OCI-LY1 (cell line): ENCODE data around the gene FDXACB1.

Experiments used
- H2AFZ ChIP-seq: fragments of 200-600 bp; sonication (generic), shearing (Covaris generic); 2 replicates; pipeline ENCODE4 v1.6.0; 2014; ENCODE audit warnings: antibody characterized with exemption, mild to moderate bottlenecking, low read length
- H3F3A ChIP-seq: fragments of 200-600 bp; sonication (generic), shearing (Covaris generic); 2 replicates; pipeline ENCODE4 v1.6.0; 2014; ENCODE audit warnings: mild to moderate bottlenecking, antibody characterized with exemption, low read length, moderate library complexity; ENCODE audit not compliant: insufficient read depth
- H3K27ac ChIP-seq: fragments of 200-600 bp; sonication (generic); 2 replicates; pipeline ENCODE4 v1.5.1; 2014; ENCODE audit warnings: low read length, mixed run types, mild to moderate bottlenecking, low read depth; ENCODE audit not compliant: poor library complexity, severe bottlenecking
- H3K27me3 ChIP-seq: fragments of 200-600 bp; sonication (generic); 2 replicates; pipeline ENCODE4 v1.6.0; 2014; ENCODE audit warnings: antibody characterized with exemption, mild to moderate bottlenecking, low read length, moderate library complexity; ENCODE audit not compliant: insufficient read depth
- H3K36me3 ChIP-seq: fragments of 200-600 bp; sonication (generic); 2 replicates; pipeline ENCODE4 v1.6.1; 2014; ENCODE audit warnings: mild to moderate bottlenecking, antibody characterized with exemption, low read length, moderate library complexity, mixed read lengths; ENCODE audit not compliant: insufficient read depth
- H3K4me1 ChIP-seq: fragments of 200-600 bp; sonication (generic); 2 replicates; pipeline ENCODE4 v1.5.1; 2014; ENCODE audit warnings: mild to moderate bottlenecking, low read length, moderate library complexity; ENCODE audit not compliant: insufficient read depth, severe bottlenecking
- H3K4me2 ChIP-seq: fragments of 200-600 bp; sonication (generic), shearing (Covaris generic); 2 replicates; pipeline ENCODE4 v1.6.1; 2014; ENCODE audit warnings: low read length
- H3K4me3 ChIP-seq: fragments of 200-600 bp; sonication (generic); 2 replicates; pipeline ENCODE4 v1.5.1; 2014; ENCODE audit warnings: low read length, low read depth, mild to moderate bottlenecking, mixed read lengths; ENCODE audit not compliant: poor library complexity, severe bottlenecking
- H3K79me2 ChIP-seq: fragments of 200-600 bp; shearing (Covaris generic); 2 replicates; pipeline ENCODE4 v1.6.1; 2016; ENCODE audit warnings: mixed run types, low read length, mixed read lengths; ENCODE audit not compliant: insufficient read depth
- H3K9ac ChIP-seq: fragments of 200-600 bp; sonication (generic), shearing (Covaris generic); 2 replicates; pipeline ENCODE4 v1.6.1; 2014; ENCODE audit warnings: mild to moderate bottlenecking, low read length, mixed read lengths
- H3K9me2 ChIP-seq: fragments of 200-600 bp; sonication (generic), shearing (Covaris generic); 2 replicates; pipeline ENCODE4 v1.6.1; 2014; ENCODE audit warnings: low read depth, mild to moderate bottlenecking, low read length, mixed read lengths
- H3K9me3 ChIP-seq: fragments of 200-600 bp; shearing (Covaris generic); 2 replicates; pipeline ENCODE4 v1.6.1; 2014; ENCODE audit warnings: low read length, mixed read lengths
- H4K20me1 ChIP-seq: fragments of 200-600 bp; sonication (generic), shearing (Covaris generic); 2 replicates; pipeline ENCODE4 v1.6.0; 2016; ENCODE audit warnings: mild to moderate bottlenecking, low read length; ENCODE audit not compliant: insufficient read depth
- EZH2 ChIP-seq: fragments of 200-600 bp; sonication (generic), shearing (Covaris generic); IDR thresholded peaks from 2 replicates; pipeline ENCODE4 v1.8.0; 2017; ENCODE audit warnings: borderline replicate concordance, mixed run types, mild to moderate bottlenecking, antibody characterized with exemption, low read length, moderate library complexity, mixed read lengths
- TF ChIP-seq, protein P1 (sequence below): fragments of 200-600 bp; sonication (generic), shearing (Covaris generic); IDR thresholded peaks from 2 replicates; pipeline ENCODE4 v1.5.1; 2017; ENCODE audit warnings: mild to moderate bottlenecking, antibody characterized with exemption, low read length, moderate library complexity, mixed read lengths

Gene FDXACB1

DNA sequence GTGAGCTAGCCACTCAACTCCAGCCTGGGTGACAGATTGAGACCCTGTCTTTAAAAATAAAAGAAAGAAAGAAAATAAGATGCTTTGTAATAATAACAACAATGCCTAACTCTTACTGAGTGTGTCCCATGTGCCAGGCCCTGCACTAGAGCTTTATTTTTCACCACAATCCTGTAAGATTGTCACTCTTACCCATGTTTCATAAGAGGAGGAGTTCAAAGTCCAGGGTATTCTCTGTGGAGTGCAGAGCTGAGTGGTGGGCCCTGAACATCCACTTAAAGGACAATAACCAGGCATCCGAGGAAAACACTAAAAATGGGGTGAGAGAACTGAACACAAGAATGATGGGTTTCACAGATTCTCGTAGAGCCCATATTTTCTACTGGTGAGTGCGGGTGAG lies 38.8 kb upstream of the FDXACB1 start:
- Histone ChIP-seq H3K79me2 (no peaks in the 10 kb centered on the region), H3K4me3 (no peak overlapping the region), H3F3A (no peaks in the 10 kb centered on the region), H4K20me1 (no peaks in the 10 kb centered on the region), H3K27me3 (peaks cover 7% of the 10 kb centered on the region; the same call in 1 of the 2 replicates), H3K9ac (no peak overlapping the region), H3K9me2 (no peaks in the 10 kb centered on the region), H3K9me3 (no peaks in the 10 kb centered on the region), H3K27ac (no peak overlapping the region), H3K4me1 (peaks cover 2% of the 10 kb centered on the region), H3K36me3 (no peaks in the 10 kb centered on the region), H2AFZ (no peak overlapping the region), H3K4me2 (no peak overlapping the region)
- TF ChIP-seq EZH2 = no peak
- TF ChIP-seq, protein P1, sequence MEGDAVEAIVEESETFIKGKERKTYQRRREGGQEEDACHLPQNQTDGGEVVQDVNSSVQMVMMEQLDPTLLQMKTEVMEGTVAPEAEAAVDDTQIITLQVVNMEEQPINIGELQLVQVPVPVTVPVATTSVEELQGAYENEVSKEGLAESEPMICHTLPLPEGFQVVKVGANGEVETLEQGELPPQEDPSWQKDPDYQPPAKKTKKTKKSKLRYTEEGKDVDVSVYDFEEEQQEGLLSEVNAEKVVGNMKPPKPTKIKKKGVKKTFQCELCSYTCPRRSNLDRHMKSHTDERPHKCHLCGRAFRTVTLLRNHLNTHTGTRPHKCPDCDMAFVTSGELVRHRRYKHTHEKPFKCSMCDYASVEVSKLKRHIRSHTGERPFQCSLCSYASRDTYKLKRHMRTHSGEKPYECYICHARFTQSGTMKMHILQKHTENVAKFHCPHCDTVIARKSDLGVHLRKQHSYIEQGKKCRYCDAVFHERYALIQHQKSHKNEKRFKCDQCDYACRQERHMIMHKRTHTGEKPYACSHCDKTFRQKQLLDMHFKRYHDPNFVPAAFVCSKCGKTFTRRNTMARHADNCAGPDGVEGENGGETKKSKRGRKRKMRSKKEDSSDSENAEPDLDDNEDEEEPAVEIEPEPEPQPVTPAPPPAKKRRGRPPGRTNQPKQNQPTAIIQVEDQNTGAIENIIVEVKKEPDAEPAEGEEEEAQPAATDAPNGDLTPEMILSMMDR = no peak

GRCh38 chr11:111917312-111917711 lies 38.3 kb upstream of the FDXACB1 start:
- Histone ChIP-seq H3K4me3 (no peak overlapping the region), H3K27ac (no peak overlapping the region), H3K9me2 (no peaks in the 10 kb centered on the region), H3K4me2 (no peak overlapping the region), H3F3A (no peaks in the 10 kb centered on the region), H3K4me1 (no peaks in the 10 kb centered on the region), H3K9ac (no peak overlapping the region), H4K20me1 (no peaks in the 10 kb centered on the region), H3K79me2 (no peaks in the 10 kb centered on the region), H3K9me3 (no peaks in the 10 kb centered on the region), H3K36me3 (no peaks in the 10 kb centered on the region), H2AFZ (no peak overlapping the region), H3K27me3 (peaks cover 7% of the 10 kb centered on the region; the same call in 1 of the 2 replicates)
- no peak for TF ChIP-seq EZH2
- TF ChIP-seq, protein P1 = no peak

DNA sequence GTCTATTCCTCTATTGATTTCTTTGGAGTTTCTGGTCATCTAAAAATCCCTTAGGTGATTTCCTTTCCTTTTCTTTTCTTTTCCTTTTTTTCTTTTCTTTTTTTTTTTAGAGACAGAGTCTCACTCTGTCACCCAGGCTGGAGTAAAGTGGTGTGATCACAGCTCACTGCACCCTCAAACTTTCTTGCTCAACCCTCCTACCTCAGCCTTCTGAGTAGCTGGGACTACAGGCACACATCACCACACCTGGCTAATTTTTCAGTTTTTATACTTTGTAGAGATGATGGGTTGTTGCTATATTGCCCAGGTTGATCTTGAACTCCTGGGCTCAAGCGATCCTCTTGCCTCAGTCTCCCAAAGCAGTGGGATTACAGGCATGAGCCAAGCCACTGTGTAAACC lies 37.8 kb upstream of the FDXACB1 start:
- no peaks in the 10 kb centered on the region for H3F3A ChIP-seq
- H3K9me3 ChIP-seq = no peaks in the 10 kb centered on the region
- H4K20me1 ChIP-seq = no peaks in the 10 kb centered on the region
- TF ChIP-seq, protein P1 = no peak
- no peak for TF ChIP-seq EZH2
- peaks cover 7% of the 10 kb centered on the region; the same call in 1 of the 2 replicates for H3K27me3 ChIP-seq
- H3K9ac ChIP-seq = no peak overlapping the region
- no peak overlapping the region for H2AFZ ChIP-seq
- H3K4me2 ChIP-seq = no peak overlapping the region
- H3K36me3 ChIP-seq = no peaks in the 10 kb centered on the region
- no peak overlapping the region for H3K27ac ChIP-seq
- no peak overlapping the region for H3K4me3 ChIP-seq
- no peaks in the 10 kb centered on the region for H3K4me1 ChIP-seq
- H3K79me2 ChIP-seq = no peaks in the 10 kb centered on the region
- H3K9me2 ChIP-seq = no peaks in the 10 kb centered on the region
